Adrenal gland (tissue), 12 donors: Measurements from ENCODE around the gene SORD. TPM values are rescaled to one million over a fixed set of nuclear protein-coding genes. Genes with fewer than 3 reads are reported as not detected.
A peak's percentile ranks its signal among the peaks of the same experiment; 100 is the strongest.
"Not testable (repeated sequence)": the region's sequence is repeated elsewhere in the genome, so short reads cannot be mapped to it uniquely, and the experiment has no call there.

Experiments used
- DNase-seq, 7 donors: peaks; one replicate each; pipeline ENCODE4 v3.0.0-alpha.2; 2019 to 2020
- H3K27ac ChIP-seq, 5 donors: fragments of 200-600 bp; sonication (generic) in 4 of 5; 1 replicate in 3 of 5; 2 replicates in 2 of 5; pipeline versions ENCODE4 v1.5.1 to v1.8.0; 2016 to 2020; ENCODE audit warnings: mild to moderate bottlenecking in 1 of 5
- H3K27me3 ChIP-seq: fragments of 200-600 bp; 2 replicates; pipeline ENCODE4 v1.8.0; 2021
- H3K36me3 ChIP-seq, 2 donors: fragments of 200-600 bp; replicated peaks in 1 of 2; 1 replicate in 1 of 2; 2 replicates in 1 of 2; pipeline versions ENCODE4 v1.5.1 to v1.8.0; 2018 to 2022
- H3K4me1 ChIP-seq, 2 donors: fragments of 200-600 bp; replicated peaks in 1 of 2; 1 replicate in 1 of 2; 2 replicates in 1 of 2; pipeline versions ENCODE4 v1.5.1 to v1.8.0; 2018 to 2021
- H3K4me3 ChIP-seq, 4 donors: fragments of 200-600 bp; sonication (generic) in 3 of 4; one replicate each; pipeline ENCODE4 v1.5.1; 2016 to 2018
- H3K9me3 ChIP-seq, 3 donors: fragments of 200-600 bp; sonication (generic) in 1 of 3; replicated peaks in 1 of 3; 1 replicate in 2 of 3; 2 replicates in 1 of 3; pipeline versions ENCODE4 v1.5.1 to v1.8.0; 2016 to 2021
- CTCF ChIP-seq, 6 experiments: fragments of 450-650 bp in 4 of 6; fragments of 200-600 bp in 2 of 6; sonication (generic) in 1 of 6; IDR thresholded peaks; 1 replicate in 5 of 6; 2 replicates in 1 of 6; pipeline versions ENCODE4 v1.5.1 to v1.8.0; 2016 to 2021; ENCODE audit warnings: antibody characterized with exemption in 6 of 6, mild to moderate bottlenecking in 2 of 6, moderate library complexity in 1 of 6
- POLR2A ChIP-seq, 2 donors: fragments of 450-650 bp; IDR thresholded peaks; one replicate each; pipeline ENCODE4 v1.6.1; 2017; ENCODE audit warnings: antibody characterized with exemption in 2 of 2, mild to moderate bottlenecking in 2 of 2, moderate library complexity in 1 of 2
- WGBS, 4 donors: extraction: QIAGEN DNeasy Blood & Tissue Kit in 2 of 4; methylation state at CpG; one replicate each; pipeline versions ENCODE4 v1.1.5 to v1.1.7; 2013 to 2017; 5-methylcytosine and 5-hydroxymethylcytosine counted together
- intact Hi-C, 2 donors: fragments of 100-400 bp; cut with DNase I; formaldehyde crosslinking; loops; one replicate each; pipeline versions ENCODE4 v1.14.1 to v1.15.0; 2022 to 2023
- polyA plus RNA-seq, 3 donors: library from polyadenylated mRNA; stranded (reverse); fragments of 200-250 nt in 2 of 3; fragments of 350-450 nt in 1 of 3; fragmentation: Illumina TruSeq in 1 of 3; extraction: RNeasy Lipid Tissue Mini Kit (QIAGEN cat#74804) in 1 of 3; gene quantifications; one replicate each; pipeline ENCODE4 v1.2.3, GENCODE V29; 2013 to 2014
- total RNA-seq, 9 donors: library from RNA; depleted of rRNA in 4 of 9; stranded (reverse); fragments of >200 nt in 4 of 9; fragments of 120-200 nt in 1 of 9; fragmentation: NEBNext Ultra II Directional in 1 of 9; extraction: Animal tissue kit (Norgen Biotek cat#: 25700) in 1 of 9; gene quantifications; one replicate each; pipeline versions ENCODE4 v1.1.0 to v1.2.4, GENCODE V29; 2013 to 2023
- donor health status: healthy with polysubstance abuse.
- donor health status: Bipolar disorder and iron deficiency.
- donor health status: DM: yes; HTN: yes; CAD: no.
- donor health status: DM: no; HTN: no; CAD: no.
- donor health status: DM: no; HTN: no; CAD: no.
- donor health status: DM: yes; HTN: yes; CAD: no.

Gene SORD
- total and polyA plus RNA-seq, 12 donors = 6.8 to 164 (median 45.3) TPM

DNA sequence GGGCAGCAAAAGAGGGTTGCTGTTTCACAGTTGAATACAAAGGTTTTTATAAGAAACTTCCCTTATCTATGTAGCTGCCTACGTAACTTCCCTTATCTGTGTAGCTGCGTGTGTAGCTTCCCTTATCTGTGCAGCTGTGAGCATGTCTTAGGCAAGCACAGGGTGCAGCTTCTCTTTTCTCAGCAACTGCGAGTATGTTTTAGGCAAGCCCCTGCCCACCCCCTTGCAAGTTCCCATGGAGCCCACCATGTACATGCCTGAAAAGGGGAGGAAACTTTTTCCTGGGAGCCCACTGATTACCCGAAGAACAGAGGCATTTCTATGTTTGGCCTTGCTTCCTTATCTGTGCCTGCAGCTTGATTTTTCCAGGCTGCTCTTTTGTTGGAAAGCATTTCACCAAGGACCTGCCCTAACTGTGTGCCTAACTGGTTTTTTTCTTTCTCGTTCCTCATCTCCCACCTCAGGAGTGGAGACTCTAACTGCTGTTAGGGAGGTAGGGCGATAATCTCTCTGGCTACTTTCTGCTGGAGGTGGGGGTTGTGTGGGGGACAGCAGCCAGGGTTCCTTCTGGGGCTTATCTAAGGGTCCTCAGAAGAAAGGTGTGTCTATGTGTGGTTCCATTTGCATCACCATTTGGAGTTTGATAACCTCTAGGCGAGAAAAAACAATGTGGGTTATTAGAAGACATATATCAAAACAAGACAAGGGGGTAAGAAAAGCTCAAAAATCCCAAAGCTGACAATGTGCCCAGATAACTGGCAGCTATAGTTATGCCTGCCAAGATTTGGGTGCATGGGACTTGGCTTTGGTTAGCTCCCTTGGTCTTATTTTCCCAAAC, 26.0 kb downstream of the SORD start:
- Histone ChIP-seq H3K36me3 (no peaks in the 10 kb centered on the region), H3K27me3 (no peaks in the 10 kb centered on the region), H3K4me3 (no peak overlapping the region), H3K4me1 (peaks cover 0 to 5% of the 10 kb centered on the region in 2 donors), H3K27ac (peak overlapping the region in 2 of 5 donors; percentile 31 to 56), H3K9me3 (no peaks in the 10 kb centered on the region)
- 53 to 65% (median 58%) methylated on average over 7 of the region's 7 CpGs for WGBS, 4 donors
- peak in 4 of 7 donors; percentile 33 to 75 (median 52) for DNase-seq
- TF ChIP-seq POLR2A (IDR thresholded peaks at IDR 0.05) (no peak), CTCF (IDR thresholded peaks at IDR 0.05) (no peak)
- intact Hi-C loops = no loop called here

- WGBS, 4 donors = 94 to 100% (median 97%) methylated on average over 1 of the region's 1 CpG
Observed at GRCh38 chr15:45050587-45050986, 27.6 kb downstream of the SORD start.

GRCh38 chr15:45052676-45053075, 29.7 kb downstream of the SORD start:
- not testable (repeated sequence) for H3K4me1 ChIP-seq, H3K27ac ChIP-seq, H3K36me3 ChIP-seq, H3K27me3 ChIP-seq, H3K9me3 ChIP-seq, DNase-seq, H3K4me3 ChIP-seq
- 94 to 99% (median 96%) methylated on average over 3 of the region's 3 CpGs for WGBS, 4 donors
- intact Hi-C loops = loop anchor here in 1 of 2 donors (10.0 kb wide), 1 partner anchor 62 kb away; the partner anchor contains the start of genes DUOX2 and DUOXA2

More at GRCh38 chr15:45050587-45050986, 27.6 kb downstream of the SORD start:
- intact Hi-C loops = loop anchor here in 1 of 2 donors (10.0 kb wide), 1 partner anchor 64 kb away; the partner anchor contains the start of genes DUOX2 and DUOXA2
- TF ChIP-seq POLR2A (IDR thresholded peaks at IDR 0.05) (no peak), CTCF (IDR thresholded peaks at IDR 0.05) (no peak)
- Histone ChIP-seq H3K27me3 (no peaks in the 10 kb centered on the region), H3K36me3 (no peaks in the 10 kb centered on the region), H3K27ac (no peak overlapping the region), H3K4me3 (no peak overlapping the region), H3K4me1 (peaks cover 0 to 5% of the 10 kb centered on the region in 2 donors), H3K9me3 (no peaks in the 10 kb centered on the region)
- no peak for DNase-seq

- not testable (repeated sequence) for H3K36me3 ChIP-seq, DNase-seq, H3K4me1 ChIP-seq, H3K27ac ChIP-seq, H3K4me3 ChIP-seq, H3K27me3 ChIP-seq, H3K9me3 ChIP-seq
- intact Hi-C loops = loop anchor here in 1 of 2 donors (10.0 kb wide), 1 partner anchor 56 kb away; the partner anchor contains the start of genes DUOX2 and DUOXA2
- 83 to 97% (median 91%) methylated on average over 3 of the region's 3 CpGs for WGBS, 4 donors
Observed at GRCh38 chr15:45058690-45059675, 36.0 kb downstream of the SORD start.

DNA sequence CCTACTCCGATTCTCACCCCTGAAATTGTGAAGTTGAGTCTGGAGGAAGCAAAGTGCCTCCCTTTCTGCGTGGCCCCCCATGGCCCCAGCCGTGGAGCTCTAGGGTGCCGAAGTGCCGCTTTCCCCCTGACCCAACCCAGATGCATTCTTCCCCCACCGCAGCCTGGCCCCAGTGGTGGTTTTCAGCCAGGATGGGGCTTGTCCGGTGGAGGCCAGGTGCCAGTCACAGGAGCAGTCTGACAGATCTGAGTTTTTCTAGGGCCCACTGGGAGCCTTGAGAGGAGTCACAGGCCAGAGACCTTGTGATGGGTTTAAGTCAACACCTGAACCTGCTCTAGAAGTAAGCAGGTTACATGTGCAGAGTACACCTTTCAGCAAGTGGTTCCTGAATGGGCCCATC, 39.3 kb downstream of the SORD start:
- H3K9me3 ChIP-seq, H3K4me3 ChIP-seq, H3K4me1 ChIP-seq, H3K36me3 ChIP-seq, H3K27ac ChIP-seq, intact Hi-C loops, H3K27me3 ChIP-seq, DNase-seq: not testable (repeated sequence)
- 95 to 98% (median 98%) methylated on average over 3 to 7 of the region's 7 CpGs; no CpG with 5 or more reads in 1 of the 4 donors for WGBS, 4 donors
